HepG2 (cell line): ENCODE data around the gene MYO9A. TPM values are rescaled to one million over a fixed set of nuclear protein-coding genes. Genes with fewer than 3 reads are reported as not detected.

Source experiments
- FOSL1 ChIP-seq: sonication (generic); formaldehyde crosslinking; IDR thresholded peaks from 2 replicates; pipeline ENCODE4 v1.9.0; 2021; ENCODE audit warnings: missing genetic modification reagents, borderline replicate concordance
- HDAC6 ChIP-seq: fragments of 200-600 bp; sonication (generic); IDR thresholded peaks from 2 replicates; pipeline ENCODE4 v1.7.0; 2017; ENCODE audit warnings: mild to moderate bottlenecking, antibody characterized with exemption, low read length, low read depth
- SOX13 ChIP-seq, 3 experiments: fragments of 450-650 bp in 1 of 3; sonication (generic) in 1 of 3; formaldehyde crosslinking in 1 of 3; IDR thresholded peaks in 2 of 3; conservative IDR thresholded peaks in 1 of 3; 2 replicates each; pipeline versions ENCODE4 v1.5.0 to v1.6.1; 2016 to 2020; ENCODE audit warnings: antibody characterized with exemption in 1 of 3, mild to moderate bottlenecking in 1 of 3, missing compliant biosample characterization in 1 of 3, missing genetic modification reagents in 1 of 3, moderate library complexity in 1 of 3
- TAF1 ChIP-seq: sonication (generic); formaldehyde crosslinking; IDR thresholded peaks from 2 replicates; pipeline ENCODE4 v1.4.0; 2020; ENCODE audit warnings: missing genetic modification reagents
- THYN1 ChIP-seq: sonication (generic); formaldehyde crosslinking; IDR thresholded peaks from 2 replicates; pipeline ENCODE4 v1.8.1; 2023; ENCODE audit warnings: low read depth, mild to moderate bottlenecking, moderate library complexity, missing genetic modification reagents, borderline replicate concordance
- polyA plus RNA-seq, 8 experiments: library from polyadenylated mRNA; depleted of rRNA in 3 of 8; stranded (reverse) in 7 of 8; unstranded in 1 of 8; fragments of >200 nt; fragmentation: Illumina TruSeq in 4 of 8; extraction: Trizol in 4 of 8; gene quantifications; 2 replicates each; pipeline versions ENCODE4 v1.2.1 to v1.2.3, GENCODE V29; 2011 to 2016; ENCODE audit warnings: low read depth in 4 of 8, missing spikeins in 1 of 8, mixed read lengths in 1 of 8; ENCODE audit not compliant: insufficient read depth in 1 of 8
- total RNA-seq, 5 experiments: library from RNA; depleted of rRNA; stranded (reverse); fragments of >200 nt; fragmentation: Illumina TruSeq; extraction: Trizol; gene quantifications; 2 replicates each; pipeline ENCODE4 v1.2.3, GENCODE V29; 2016; ENCODE audit warnings: low read depth in 1 of 5
- TF ChIP-seq, protein P1 (sequence below): sonication (generic); formaldehyde crosslinking; IDR thresholded peaks from 2 replicates; pipeline ENCODE4 v1.4.0; 2020; ENCODE audit warnings: missing genetic modification reagents, borderline replicate concordance
- TF ChIP-seq, protein P2 (sequence below): sonication (generic); formaldehyde crosslinking; IDR thresholded peaks from 2 replicates; pipeline ENCODE4 v1.5.0; 2020; ENCODE audit warnings: mild to moderate bottlenecking, missing genetic modification reagents
- TF ChIP-seq, protein P3 (sequence below): sonication (generic); formaldehyde crosslinking; IDR thresholded peaks from 2 replicates; pipeline ENCODE4 v1.4.0; 2020; ENCODE audit warnings: mild to moderate bottlenecking, missing genetic modification reagents, borderline replicate concordance
- TF ChIP-seq, protein P4 (sequence below): sonication (generic); formaldehyde crosslinking; IDR thresholded peaks from 2 replicates; pipeline ENCODE4 v1.8.1; 2023; ENCODE audit warnings: mild to moderate bottlenecking, inconsistent platforms, moderate library complexity, missing genetic modification reagents, borderline replicate concordance
- TF ChIP-seq, protein P5 (sequence below): sonication (generic); formaldehyde crosslinking; IDR thresholded peaks from 2 replicates; pipeline ENCODE4 v1.4.0; 2020; ENCODE audit warnings: mild to moderate bottlenecking, low read depth, missing genetic modification reagents
- TF ChIP-seq, protein P6 (sequence below), 2 experiments: sonication (generic) in 1 of 2; formaldehyde crosslinking in 1 of 2; IDR thresholded peaks; 2 replicates each; pipeline versions ENCODE4 v1.4.0 to v1.6.1; 2018 to 2020; ENCODE audit warnings: missing genetic modification reagents in 2 of 2, borderline replicate concordance in 1 of 2, low read depth in 1 of 2, mild to moderate bottlenecking in 1 of 2, missing biosample characterization in 1 of 2

MYO9A gene
- total and polyA plus RNA-seq, 2 of the 13 experiments (the other 11 are each of a cell fraction or from before 2014, with no cell fraction given) = 4.8 to 15.3 TPM

DNA sequence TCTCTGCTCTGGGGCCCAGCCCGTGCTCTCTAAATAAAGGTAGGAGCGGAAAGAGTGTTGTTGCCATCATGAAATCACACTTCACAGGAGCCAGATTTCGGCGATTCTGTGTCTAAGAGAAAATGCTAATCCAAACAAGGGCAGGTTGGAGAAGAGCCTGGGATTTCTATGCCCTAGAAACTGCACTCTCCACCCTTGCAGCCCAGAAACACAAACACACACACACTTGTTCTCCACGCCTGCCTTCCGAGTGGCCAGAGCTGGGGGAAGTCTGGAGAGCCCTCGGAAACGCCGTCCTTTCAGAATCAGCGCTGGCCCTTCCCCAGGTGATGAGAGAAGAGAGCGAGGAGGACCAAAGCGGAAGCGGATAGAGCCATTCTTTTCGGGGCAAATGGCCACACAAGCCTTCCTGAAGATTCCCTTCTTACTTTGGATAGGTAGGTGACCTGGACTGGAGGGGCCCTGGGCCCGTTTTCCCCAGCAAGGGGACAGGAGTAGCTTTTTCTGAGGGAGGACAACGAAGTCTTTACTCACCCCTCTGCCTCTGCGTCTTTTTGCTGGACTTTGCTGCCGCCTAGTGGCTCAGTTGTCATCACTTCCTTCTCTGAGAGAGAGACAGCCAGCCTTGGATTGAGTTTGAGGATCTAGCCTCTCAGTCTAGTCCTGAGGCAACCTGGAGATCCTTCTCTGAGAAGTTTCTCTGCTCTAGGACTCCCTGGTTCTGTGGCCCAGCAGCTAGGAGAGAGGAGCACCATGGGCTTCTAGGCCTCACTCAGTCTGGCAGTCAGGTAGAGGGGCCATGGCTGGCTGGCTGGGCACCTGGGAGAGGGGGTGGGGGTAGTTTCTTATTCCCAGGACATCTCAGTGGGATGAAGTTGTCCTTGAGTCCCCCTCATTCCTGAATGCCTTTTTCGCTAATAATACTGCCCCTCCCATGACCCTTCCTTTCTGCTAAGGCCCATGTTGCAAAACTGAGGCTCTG is 38.0 kb upstream of the MYO9A start (continued):
- TF ChIP-seq, protein P1, sequence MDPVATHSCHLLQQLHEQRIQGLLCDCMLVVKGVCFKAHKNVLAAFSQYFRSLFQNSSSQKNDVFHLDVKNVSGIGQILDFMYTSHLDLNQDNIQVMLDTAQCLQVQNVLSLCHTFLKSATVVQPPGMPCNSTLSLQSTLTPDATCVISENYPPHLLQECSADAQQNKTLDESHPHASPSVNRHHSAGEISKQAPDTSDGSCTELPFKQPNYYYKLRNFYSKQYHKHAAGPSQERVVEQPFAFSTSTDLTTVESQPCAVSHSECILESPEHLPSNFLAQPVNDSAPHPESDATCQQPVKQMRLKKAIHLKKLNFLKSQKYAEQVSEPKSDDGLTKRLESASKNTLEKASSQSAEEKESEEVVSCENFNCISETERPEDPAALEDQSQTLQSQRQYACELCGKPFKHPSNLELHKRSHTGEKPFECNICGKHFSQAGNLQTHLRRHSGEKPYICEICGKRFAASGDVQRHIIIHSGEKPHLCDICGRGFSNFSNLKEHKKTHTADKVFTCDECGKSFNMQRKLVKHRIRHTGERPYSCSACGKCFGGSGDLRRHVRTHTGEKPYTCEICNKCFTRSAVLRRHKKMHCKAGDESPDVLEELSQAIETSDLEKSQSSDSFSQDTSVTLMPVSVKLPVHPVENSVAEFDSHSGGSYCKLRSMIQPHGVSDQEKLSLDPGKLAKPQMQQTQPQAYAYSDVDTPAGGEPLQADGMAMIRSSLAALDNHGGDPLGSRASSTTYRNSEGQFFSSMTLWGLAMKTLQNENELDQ = no peak
- TF ChIP-seq, protein P2, sequence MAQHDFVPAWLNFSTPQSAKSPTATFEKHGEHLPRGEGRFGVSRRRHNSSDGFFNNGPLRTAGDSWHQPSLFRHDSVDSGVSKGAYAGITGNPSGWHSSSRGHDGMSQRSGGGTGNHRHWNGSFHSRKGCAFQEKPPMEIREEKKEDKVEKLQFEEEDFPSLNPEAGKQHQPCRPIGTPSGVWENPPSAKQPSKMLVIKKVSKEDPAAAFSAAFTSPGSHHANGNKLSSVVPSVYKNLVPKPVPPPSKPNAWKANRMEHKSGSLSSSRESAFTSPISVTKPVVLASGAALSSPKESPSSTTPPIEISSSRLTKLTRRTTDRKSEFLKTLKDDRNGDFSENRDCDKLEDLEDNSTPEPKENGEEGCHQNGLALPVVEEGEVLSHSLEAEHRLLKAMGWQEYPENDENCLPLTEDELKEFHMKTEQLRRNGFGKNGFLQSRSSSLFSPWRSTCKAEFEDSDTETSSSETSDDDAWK (CRISPR knock-in tag) = no peak
- TF ChIP-seq SOX13 (IDR thresholded peaks at IDR 0.05) = no peak
- no peak for TF ChIP-seq SOX13 (CRISPR knock-in tag; conservative IDR thresholded peaks at IDR 0.05 in 1 of 2, IDR thresholded peaks at IDR 0.05 in 1 of 2)
- TF ChIP-seq, protein P3, sequence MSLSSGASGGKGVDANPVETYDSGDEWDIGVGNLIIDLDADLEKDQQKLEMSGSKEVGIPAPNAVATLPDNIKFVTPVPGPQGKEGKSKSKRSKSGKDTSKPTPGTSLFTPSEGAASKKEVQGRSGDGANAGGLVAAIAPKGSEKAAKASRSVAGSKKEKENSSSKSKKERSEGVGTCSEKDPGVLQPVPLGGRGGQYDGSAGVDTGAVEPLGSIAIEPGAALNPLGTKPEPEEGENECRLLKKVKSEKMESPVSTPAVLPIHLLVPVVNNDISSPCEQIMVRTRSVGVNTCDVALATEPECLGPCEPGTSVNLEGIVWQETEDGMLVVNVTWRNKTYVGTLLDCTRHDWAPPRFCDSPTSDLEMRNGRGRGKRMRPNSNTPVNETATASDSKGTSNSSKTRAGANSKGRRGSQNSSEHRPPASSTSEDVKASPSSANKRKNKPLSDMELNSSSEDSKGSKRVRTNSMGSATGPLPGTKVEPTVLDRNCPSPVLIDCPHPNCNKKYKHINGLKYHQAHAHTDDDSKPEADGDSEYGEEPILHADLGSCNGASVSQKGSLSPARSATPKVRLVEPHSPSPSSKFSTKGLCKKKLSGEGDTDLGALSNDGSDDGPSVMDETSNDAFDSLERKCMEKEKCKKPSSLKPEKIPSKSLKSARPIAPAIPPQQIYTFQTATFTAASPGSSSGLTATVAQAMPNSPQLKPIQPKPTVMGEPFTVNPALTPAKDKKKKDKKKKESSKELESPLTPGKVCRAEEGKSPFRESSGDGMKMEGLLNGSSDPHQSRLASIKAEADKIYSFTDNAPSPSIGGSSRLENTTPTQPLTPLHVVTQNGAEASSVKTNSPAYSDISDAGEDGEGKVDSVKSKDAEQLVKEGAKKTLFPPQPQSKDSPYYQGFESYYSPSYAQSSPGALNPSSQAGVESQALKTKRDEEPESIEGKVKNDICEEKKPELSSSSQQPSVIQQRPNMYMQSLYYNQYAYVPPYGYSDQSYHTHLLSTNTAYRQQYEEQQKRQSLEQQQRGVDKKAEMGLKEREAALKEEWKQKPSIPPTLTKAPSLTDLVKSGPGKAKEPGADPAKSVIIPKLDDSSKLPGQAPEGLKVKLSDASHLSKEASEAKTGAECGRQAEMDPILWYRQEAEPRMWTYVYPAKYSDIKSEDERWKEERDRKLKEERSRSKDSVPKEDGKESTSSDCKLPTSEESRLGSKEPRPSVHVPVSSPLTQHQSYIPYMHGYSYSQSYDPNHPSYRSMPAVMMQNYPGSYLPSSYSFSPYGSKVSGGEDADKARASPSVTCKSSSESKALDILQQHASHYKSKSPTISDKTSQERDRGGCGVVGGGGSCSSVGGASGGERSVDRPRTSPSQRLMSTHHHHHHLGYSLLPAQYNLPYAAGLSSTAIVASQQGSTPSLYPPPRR = no peak
- TF ChIP-seq, protein P4, sequence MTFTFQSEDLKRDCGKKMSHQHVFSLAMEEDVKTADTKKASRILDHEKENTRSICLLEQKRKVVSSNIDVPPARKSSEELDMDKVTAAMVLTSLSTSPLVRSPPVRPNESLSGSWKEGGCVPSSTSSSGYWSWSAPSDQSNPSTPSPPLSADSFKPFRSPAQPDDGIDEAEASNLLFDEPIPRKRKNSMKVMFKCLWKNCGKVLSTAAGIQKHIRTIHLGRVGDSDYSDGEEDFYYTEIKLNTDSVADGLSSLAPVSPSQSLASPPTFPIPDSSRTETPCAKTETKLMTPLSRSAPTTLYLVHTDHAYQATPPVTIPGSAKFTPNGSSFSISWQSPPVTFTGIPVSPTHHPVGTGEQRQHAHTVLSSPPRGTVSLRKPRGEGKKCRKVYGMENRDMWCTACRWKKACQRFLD (CRISPR knock-in tag) = no peak
- TF ChIP-seq HDAC6 = no peak
- TF ChIP-seq FOSL1 (CRISPR knock-in tag) = no peak
- TF ChIP-seq, protein P5, sequence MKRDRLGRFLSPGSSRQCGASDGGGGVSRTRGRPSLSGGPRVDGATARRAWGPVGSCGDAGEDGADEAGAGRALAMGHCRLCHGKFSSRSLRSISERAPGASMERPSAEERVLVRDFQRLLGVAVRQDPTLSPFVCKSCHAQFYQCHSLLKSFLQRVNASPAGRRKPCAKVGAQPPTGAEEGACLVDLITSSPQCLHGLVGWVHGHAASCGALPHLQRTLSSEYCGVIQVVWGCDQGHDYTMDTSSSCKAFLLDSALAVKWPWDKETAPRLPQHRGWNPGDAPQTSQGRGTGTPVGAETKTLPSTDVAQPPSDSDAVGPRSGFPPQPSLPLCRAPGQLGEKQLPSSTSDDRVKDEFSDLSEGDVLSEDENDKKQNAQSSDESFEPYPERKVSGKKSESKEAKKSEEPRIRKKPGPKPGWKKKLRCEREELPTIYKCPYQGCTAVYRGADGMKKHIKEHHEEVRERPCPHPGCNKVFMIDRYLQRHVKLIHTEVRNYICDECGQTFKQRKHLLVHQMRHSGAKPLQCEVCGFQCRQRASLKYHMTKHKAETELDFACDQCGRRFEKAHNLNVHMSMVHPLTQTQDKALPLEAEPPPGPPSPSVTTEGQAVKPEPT (CRISPR knock-in tag) = no peak
- TF ChIP-seq, protein P6, sequence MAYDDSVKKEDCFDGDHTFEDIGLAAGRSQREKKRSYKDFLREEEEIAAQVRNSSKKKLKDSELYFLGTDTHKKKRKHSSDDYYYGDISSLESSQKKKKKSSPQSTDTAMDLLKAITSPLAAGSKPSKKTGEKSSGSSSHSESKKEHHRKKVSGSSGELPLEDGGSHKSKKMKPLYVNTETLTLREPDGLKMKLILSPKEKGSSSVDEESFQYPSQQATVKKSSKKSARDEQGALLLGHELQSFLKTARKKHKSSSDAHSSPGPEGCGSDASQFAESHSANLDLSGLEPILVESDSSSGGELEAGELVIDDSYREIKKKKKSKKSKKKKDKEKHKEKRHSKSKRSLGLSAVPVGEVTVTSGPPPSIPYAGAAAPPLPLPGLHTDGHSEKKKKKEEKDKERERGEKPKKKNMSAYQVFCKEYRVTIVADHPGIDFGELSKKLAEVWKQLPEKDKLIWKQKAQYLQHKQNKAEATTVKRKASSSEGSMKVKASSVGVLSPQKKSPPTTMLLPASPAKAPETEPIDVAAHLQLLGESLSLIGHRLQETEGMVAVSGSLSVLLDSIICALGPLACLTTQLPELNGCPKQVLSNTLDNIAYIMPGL (CRISPR knock-in tag; IDR thresholded peaks at IDR 0.05; ENCODE audit: borderline replicate concordance in 1 of 2, low read depth in 1 of 2) = peak; percentile 55 to 59; a peak in 2 of 4 replicates
- no peak for TF ChIP-seq THYN1
- TF ChIP-seq TAF1 (CRISPR knock-in tag) = no peak
